ENCODE measurements around the gene ALDH7A1.

DNA sequence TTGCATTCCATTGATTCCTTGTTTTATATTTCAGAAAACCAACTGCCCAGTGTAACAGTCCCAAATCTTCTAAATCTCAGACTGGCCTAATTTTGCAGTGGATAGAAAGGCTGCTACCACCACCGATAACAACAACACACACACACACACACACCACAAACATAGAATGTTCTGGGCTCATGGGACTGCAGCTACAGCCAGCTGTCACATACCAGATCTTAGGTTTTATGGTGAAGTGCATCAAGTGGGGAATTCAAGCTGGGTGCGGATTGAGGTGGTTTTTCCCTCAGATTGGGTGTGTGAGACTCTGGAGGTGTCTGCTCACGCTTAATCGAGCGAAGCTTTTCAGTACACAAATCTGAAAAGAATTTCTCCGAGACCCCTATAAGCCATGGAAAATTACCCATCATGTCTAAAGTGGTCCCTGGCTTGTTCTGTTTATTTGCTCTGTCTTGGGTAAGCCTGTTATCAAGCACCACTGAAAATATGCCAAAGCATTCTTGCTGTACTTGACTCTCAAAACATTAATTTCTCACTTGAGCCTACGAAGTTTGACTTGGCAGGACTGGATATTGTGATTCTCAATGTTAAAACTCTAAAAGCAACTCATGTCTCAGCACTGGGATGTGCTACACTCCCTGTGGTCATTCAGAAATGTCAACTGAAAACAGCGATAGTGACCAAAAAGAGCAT is 71.1 kb downstream of the ALDH7A1 start:
- no peak for TF ChIP-seq POLR2A (IDR thresholded peaks at IDR 0.05; ENCODE audit: low read depth, low read length)
- no peak for TF ChIP-seq POLR2AphosphoS5 (IDR thresholded peaks at IDR 0.05; ENCODE audit: low read depth, low read length)

Measured in GM12892 (cell line).